C4-2B (cell line): ENCODE results near the gene MYL10.

Experiments used
- CTCF ChIP-seq: fragments of 450-650 bp; conservative IDR thresholded peaks from 2 replicates; pipeline ENCODE4 v1.5.1; 2017; ENCODE audit warnings: mild to moderate bottlenecking
- ZFX ChIP-seq: fragments of 450-650 bp; IDR thresholded peaks from 2 replicates; pipeline ENCODE4 v1.6.1; 2017

- TF ChIP-seq CTCF: no peak
- no peak for TF ChIP-seq ZFX
Observed at GRCh38 chr7:101664436-101664835, 35.3 kb upstream of the MYL10 start.
